Ascending aorta (tissue), 2 donors: ENCODE results near the gene MARCHF6. TPM values are rescaled to one million over a fixed set of nuclear protein-coding genes. Genes with fewer than 3 reads are reported as not detected.

Experiments used
- DNase-seq, 2 donors: peaks; one replicate each; pipeline ENCODE4 v3.0.0-alpha.2; 2019; ENCODE audit warnings: low spot score in 2 of 2
- H3K27ac ChIP-seq, 2 donors: fragments of 200-600 bp; sonication (generic); one replicate each; pipeline ENCODE4 v1.5.1; 2016 to 2017; ENCODE audit warnings: mild to moderate bottlenecking in 1 of 2
- H3K27me3 ChIP-seq: fragments of 200-600 bp; sonication (generic); one replicate; pipeline ENCODE4 v1.5.1; 2017
- H3K36me3 ChIP-seq, 2 donors: fragments of 200-600 bp; sonication (generic); one replicate each; pipeline ENCODE4 v1.5.1; 2016
- H3K4me1 ChIP-seq, 2 donors: fragments of 200-600 bp; sonication (generic); one replicate each; pipeline ENCODE4 v1.5.1; 2016 to 2017; ENCODE audit warnings: mild to moderate bottlenecking in 1 of 2
- H3K4me3 ChIP-seq, 2 donors: fragments of 200-600 bp; sonication (generic); one replicate each; pipeline ENCODE4 v1.5.1; 2016 to 2017; ENCODE audit warnings: mild to moderate bottlenecking in 1 of 2
- H3K9me3 ChIP-seq, 2 donors: fragments of 200-600 bp; sonication (generic); one replicate each; pipeline ENCODE4 v1.5.1; 2016
- CTCF ChIP-seq, 3 experiments: fragments of 200-600 bp in 2 of 3; fragments of 450-650 bp in 1 of 3; sonication (generic) in 2 of 3; IDR thresholded peaks; one replicate each; pipeline ENCODE4 v1.5.1; 2016 to 2019; ENCODE audit warnings: antibody characterized with exemption in 3 of 3, mild to moderate bottlenecking in 1 of 3, moderate library complexity in 1 of 3
- intact Hi-C: fragments of 100-400 bp; cut with DNase I; formaldehyde crosslinking; loops from one replicate; pipeline ENCODE4 v1.15.1; 2023
- total RNA-seq: library from RNA; depleted of rRNA; stranded (reverse); fragments of >200 nt; gene quantifications from one replicate; pipeline ENCODE4 v1.1.0, GENCODE V29; 2016

Gene MARCHF6
- total RNA-seq, 1 donor from 2014 or later: 47.0 TPM

- no peaks in the 10 kb centered on the region for H3K27me3 ChIP-seq
- TF ChIP-seq CTCF (IDR thresholded peaks at IDR 0.05): no peak
- no peak overlapping the region for H3K27ac ChIP-seq
- no peak for DNase-seq
- no peaks in the 10 kb centered on the region for H3K4me1 ChIP-seq
- no peaks in the 10 kb centered on the region for H3K9me3 ChIP-seq
- intact Hi-C loops: no loop called here
- H3K36me3 ChIP-seq: no peaks in the 10 kb centered on the region
- H3K4me3 ChIP-seq: no peak overlapping the region
Observed at GRCh38 chr5:10315201-10315600, 38.3 kb upstream of the MARCHF6 start.

GRCh38 chr5:10315824-10316509 is 37.5 kb upstream of the MARCHF6 start:
- DNase-seq: no peak
- H3K9me3 ChIP-seq: no peaks in the 10 kb centered on the region
- intact Hi-C loops: no loop called here
- no peaks in the 10 kb centered on the region for H3K4me1 ChIP-seq
- H3K36me3 ChIP-seq: no peaks in the 10 kb centered on the region
- H3K27me3 ChIP-seq: no peaks in the 10 kb centered on the region
- H3K4me3 ChIP-seq: no peak overlapping the region
- TF ChIP-seq CTCF (IDR thresholded peaks at IDR 0.05): no peak
- no peak overlapping the region for H3K27ac ChIP-seq

- intact Hi-C loops: no loop called here
- no peaks in the 10 kb centered on the region for H3K4me1 ChIP-seq
- DNase-seq: no peak
Observed at GRCh38 chr5:10317825-10318682, 35.4 kb upstream of the MARCHF6 start.

GRCh38 chr5:10319202-10319851 is 34.2 kb upstream of the MARCHF6 start:
- no peak overlapping the region for H3K4me3 ChIP-seq
- no peaks in the 10 kb centered on the region for H3K36me3 ChIP-seq
- no peak overlapping the region for H3K27ac ChIP-seq
- DNase-seq: no peak
- no peaks in the 10 kb centered on the region for H3K9me3 ChIP-seq
- H3K4me1 ChIP-seq: no peaks in the 10 kb centered on the region
- intact Hi-C loops: no loop called here
- TF ChIP-seq CTCF (IDR thresholded peaks at IDR 0.05): no peak
- H3K27me3 ChIP-seq: no peaks in the 10 kb centered on the region

More at GRCh38 chr5:10317825-10318682, 35.4 kb upstream of the MARCHF6 start:
- H3K36me3 ChIP-seq: no peaks in the 10 kb centered on the region
- no peaks in the 10 kb centered on the region for H3K27me3 ChIP-seq
- H3K27ac ChIP-seq: no peak overlapping the region
- no peak for TF ChIP-seq CTCF (IDR thresholded peaks at IDR 0.05)
- H3K9me3 ChIP-seq: no peaks in the 10 kb centered on the region
- no peak overlapping the region for H3K4me3 ChIP-seq

- intact Hi-C loops: no loop called here
- DNase-seq: no peak
Observed at GRCh38 chr5:10320793-10321192, 32.7 kb upstream of the MARCHF6 start.

More at GRCh38 chr5:10320793-10321192, 32.7 kb upstream of the MARCHF6 start:
- no peak overlapping the region for H3K4me3 ChIP-seq
- no peak overlapping the region for H3K27ac ChIP-seq
- H3K27me3 ChIP-seq: no peaks in the 10 kb centered on the region
- H3K4me1 ChIP-seq: no peaks in the 10 kb centered on the region
- no peak for TF ChIP-seq CTCF (IDR thresholded peaks at IDR 0.05)
- H3K36me3 ChIP-seq: no peaks in the 10 kb centered on the region
- H3K9me3 ChIP-seq: no peaks in the 10 kb centered on the region
